Dendritic cell treated with granulocyte-macrophage colony-stimulating factor and Interleukin-4, amounts not matched to agents 40 ng/mL and 50 ng/mL, for 4 days (primary cell): ENCODE measurements around the gene HS3ST6.
"Not testable (repeated sequence)": the region's sequence is repeated elsewhere in the genome, so short reads cannot be mapped to it uniquely, and the experiment has no call there.

Experiments used
- H3K27ac Mint-ChIP-seq: one replicate; pipeline ENCODE4 v1.8.0; 2022; ENCODE audit warnings: mild to moderate bottlenecking, mixed read lengths
- H3K27me3 Mint-ChIP-seq: one replicate; pipeline ENCODE4 v1.8.0; 2022; ENCODE audit warnings: mild to moderate bottlenecking, mixed read lengths
- H3K36me3 Mint-ChIP-seq: one replicate; pipeline ENCODE4 v1.8.0; 2022; ENCODE audit warnings: low read depth, mixed read lengths
- H3K4me1 Mint-ChIP-seq: one replicate; pipeline ENCODE4 v1.8.0; 2022; ENCODE audit warnings: low read depth, mixed read lengths
- H3K4me3 Mint-ChIP-seq: one replicate; pipeline ENCODE4 v1.8.0; 2022; ENCODE audit warnings: mild to moderate bottlenecking, moderate library complexity, mixed read lengths
- H3K9me3 Mint-ChIP-seq: one replicate; pipeline ENCODE4 v1.8.0; 2022; ENCODE audit warnings: mixed read lengths
- intact Hi-C: fragments of 100-400 bp; cut with micrococcal nuclease; formaldehyde crosslinking; loops from one replicate; pipeline ENCODE4 v1.15.0; 2022

HS3ST6 gene

GRCh38 chr16:1918351-1919326 lies at the start of gene HS3ST6:
TSS of gene HS3ST6 (minus strand) at chr16:1918415. CDS start at chr16:1918323, 92 bp downstream.
- peaks cover 93% of the 10 kb centered on the region for H3K27me3 Mint-ChIP-seq
- no peaks in the 10 kb centered on the region for H3K9me3 Mint-ChIP-seq
- no peaks in the 10 kb centered on the region for H3K36me3 Mint-ChIP-seq
- intact Hi-C loops: no loop called here
- peaks cover 21% of the 10 kb centered on the region for H3K4me1 Mint-ChIP-seq
- H3K4me3 Mint-ChIP-seq: no peak within 1 kb of the TSS
- H3K27ac Mint-ChIP-seq: no peak within 1 kb of the TSS

- Mint-ChIP-seq H3K27me3 (no peaks in the 10 kb centered on the region), H3K27ac (peak within 1 kb of the TSS; percentile 97), H3K9me3 (no peaks in the 10 kb centered on the region), H3K4me3 (peak within 1 kb of the TSS; percentile 88), H3K4me1 (peaks cover 50% of the 10 kb centered on the region), H3K36me3 (peaks cover 45% of the 10 kb centered on the region)
- intact Hi-C loops: no loop called here
Measured at GRCh38 chr16:1966460-1966859, 48.2 kb upstream of the HS3ST6 start, which contains the start of gene RNF151. TSS of gene RNF151 (plus strand) at chr16:1966856. CDS start at chr16:1966882, 26 bp downstream.

GRCh38 chr16:1965396-1966001 lies 47.3 kb upstream of the HS3ST6 start:
- Mint-ChIP-seq H3K4me3 (peak overlapping the region; percentile 88), H3K27me3 (no peaks in the 10 kb centered on the region), H3K36me3 (peaks cover 52% of the 10 kb centered on the region), H3K4me1 (peaks cover 49% of the 10 kb centered on the region), H3K27ac (peak overlapping the region; percentile 97), H3K9me3 (no peaks in the 10 kb centered on the region)
- intact Hi-C loops: no loop called here

GRCh38 chr16:1964506-1965395 lies 46.5 kb upstream of the HS3ST6 start, which contains the start of gene RPS2:
TSS of gene RPS2 (minus strand) at chr16:1964826. CDS start at chr16:1964625, 201 bp downstream.
- H3K4me3 Mint-ChIP-seq: peak within 1 kb of the TSS; percentile 88
- intact Hi-C loops: no loop called here
- H3K36me3 Mint-ChIP-seq: peaks cover 59% of the 10 kb centered on the region
- H3K27me3 Mint-ChIP-seq: no peaks in the 10 kb centered on the region
- H3K27ac Mint-ChIP-seq: peak within 1 kb of the TSS; percentile 97
- H3K9me3 Mint-ChIP-seq: no peaks in the 10 kb centered on the region
- H3K4me1 Mint-ChIP-seq: peaks cover 52% of the 10 kb centered on the region

GRCh38 chr16:1963806-1964505 lies 45.7 kb upstream of the HS3ST6 start:
- intact Hi-C loops: no loop called here
- Mint-ChIP-seq H3K4me3 (peak overlapping the region; percentile 88), H3K9me3 (no peaks in the 10 kb centered on the region), H3K27ac (peak overlapping the region; percentile 97), H3K36me3 (peaks cover 64% of the 10 kb centered on the region), H3K4me1 (peaks cover 57% of the 10 kb centered on the region), H3K27me3 (peaks cover 3% of the 10 kb centered on the region)

- Mint-ChIP-seq H3K4me1 (peaks cover 62% of the 10 kb centered on the region), H3K4me3 (peak overlapping the region; percentile 88), H3K27me3 (peaks cover 17% of the 10 kb centered on the region), H3K27ac (peak overlapping the region; percentile 97), H3K36me3 (peaks cover 64% of the 10 kb centered on the region)
- H3K9me3 Mint-ChIP-seq, intact Hi-C loops: not testable (repeated sequence)
Measured at GRCh38 chr16:1962161-1963153, 44.2 kb upstream of the HS3ST6 start.

- peaks cover 62% of the 10 kb centered on the region for H3K4me1 Mint-ChIP-seq
- intact Hi-C loops: no loop called here
Measured at GRCh38 chr16:1961651-1962067, 43.4 kb upstream of the HS3ST6 start.

GRCh38 chr16:1960665-1961630 lies 42.7 kb upstream of the HS3ST6 start:
- Mint-ChIP-seq H3K4me3 (peak overlapping the region; percentile 98), H3K4me1 (peaks cover 61% of the 10 kb centered on the region), H3K27ac (peak overlapping the region; percentile 96), H3K36me3 (peaks cover 64% of the 10 kb centered on the region), H3K27me3 (peaks cover 23% of the 10 kb centered on the region), H3K9me3 (no peaks in the 10 kb centered on the region)
- intact Hi-C loops: no loop called here

More at GRCh38 chr16:1961651-1962067, 43.4 kb upstream of the HS3ST6 start:
- peaks cover 64% of the 10 kb centered on the region for H3K36me3 Mint-ChIP-seq
- no peaks in the 10 kb centered on the region for H3K9me3 Mint-ChIP-seq
- H3K27me3 Mint-ChIP-seq: peaks cover 23% of the 10 kb centered on the region
- H3K27ac Mint-ChIP-seq: no peak overlapping the region
- no peak overlapping the region for H3K4me3 Mint-ChIP-seq

GRCh38 chr16:1959269-1960039 lies 41.2 kb upstream of the HS3ST6 start, which contains the start of gene NDUFB10:
TSS of gene NDUFB10 (plus strand) at chr16:1959538. CDS start at chr16:1959625, 87 bp downstream.
- Mint-ChIP-seq H3K4me1 (peaks cover 54% of the 10 kb centered on the region), H3K27me3 (peaks cover 27% of the 10 kb centered on the region), H3K36me3 (peaks cover 52% of the 10 kb centered on the region), H3K4me3 (peak within 1 kb of the TSS; percentile 98), H3K27ac (peak within 1 kb of the TSS; percentile 96), H3K9me3 (no peaks in the 10 kb centered on the region)
- intact Hi-C loops: no loop called here

- peak overlapping the region; percentile 96 for H3K27ac Mint-ChIP-seq
Measured at GRCh38 chr16:1958715-1959268, 40.6 kb upstream of the HS3ST6 start.

More at GRCh38 chr16:1958715-1959268, 40.6 kb upstream of the HS3ST6 start:
- Mint-ChIP-seq H3K9me3 (no peaks in the 10 kb centered on the region), H3K4me1 (peaks cover 49% of the 10 kb centered on the region), H3K4me3 (peak overlapping the region; percentile 98), H3K36me3 (peaks cover 45% of the 10 kb centered on the region), H3K27me3 (peaks cover 30% of the 10 kb centered on the region)
- intact Hi-C loops: no loop called here
